Hepatic stellate cell (primary cell): Measurements from ENCODE around the gene OPCML.

Experiments used
- DNase-seq: peaks from one replicate; pipeline ENCODE4 v3.0.0; 2011; ENCODE audit warnings: low spot score

OPCML gene

GRCh38 chr11:133541021-133541719, 8.9 kb upstream of the OPCML start:
- DNase-seq, result no peak

- no peak for DNase-seq
These were observed 3.9 kb upstream of the OPCML start for GRCh38 chr11:133536198-133536597.

- no peak for DNase-seq
These were observed 904 bp upstream of the OPCML start for GRCh38 chr11:133533205-133533604.

- DNase-seq, result no peak
These were observed 843 bp downstream of the OPCML start for GRCh38 chr11:133531458-133531857.

GRCh38 chr11:133530501-133530835, 1.8 kb downstream of the OPCML start:
- DNase-seq, result no peak

GRCh38 chr11:133529807-133530500, 2.3 kb downstream of the OPCML start:
- DNase-seq, result no peak

- no peak for DNase-seq
These were observed 5.5 kb downstream of the OPCML start for GRCh38 chr11:133526790-133527189.

GRCh38 chr11:133525976-133526375, 6.3 kb downstream of the OPCML start:
- no peak for DNase-seq

- no peak for DNase-seq
These were observed 7.8 kb downstream of the OPCML start for GRCh38 chr11:133524488-133524887.

GRCh38 chr11:133522344-133522743, 10.0 kb downstream of the OPCML start:
- DNase-seq, result no peak

GRCh38 chr11:133521502-133521901, 10.8 kb downstream of the OPCML start:
- DNase-seq, result no peak

- no peak for DNase-seq
These were observed 11.6 kb downstream of the OPCML start for GRCh38 chr11:133520707-133521106.

GRCh38 chr11:133519560-133519959, 12.7 kb downstream of the OPCML start:
- no peak for DNase-seq

GRCh38 chr11:133518702-133519264, 13.5 kb downstream of the OPCML start:
- no peak for DNase-seq

GRCh38 chr11:133516845-133517244, 15.5 kb downstream of the OPCML start:
- DNase-seq, result no peak

- no peak for DNase-seq
These were observed 17.2 kb downstream of the OPCML start for GRCh38 chr11:133515107-133515506.

- no peak for DNase-seq
These were observed 22.2 kb downstream of the OPCML start for GRCh38 chr11:133509924-133510697.

GRCh38 chr11:133508468-133508867, 23.8 kb downstream of the OPCML start:
- DNase-seq, result no peak

- DNase-seq, result no peak
These were observed 25.1 kb downstream of the OPCML start for GRCh38 chr11:133507185-133507584.

- DNase-seq, result no peak
These were observed 25.7 kb downstream of the OPCML start for GRCh38 chr11:133506551-133507094.

- DNase-seq, result no peak
These were observed 26.3 kb downstream of the OPCML start for GRCh38 chr11:133506023-133506422.

GRCh38 chr11:133504906-133505305, 27.4 kb downstream of the OPCML start:
- no peak for DNase-seq

- no peak for DNase-seq
These were observed 28.5 kb downstream of the OPCML start for GRCh38 chr11:133503776-133504175.
